CD4-positive, alpha-beta T cell treated with Interleukin-6 at 100 ng/mL for 8 hours (primary cell): ENCODE measurements around the gene PDK2.
A peak's percentile ranks its signal among the peaks of the same experiment; 100 is the strongest.

Experiments
- DNase-seq: peaks from one replicate; pipeline ENCODE4 v3.0.0-alpha.2; 2020; ENCODE audit warnings: mixed read lengths, low spot score

The PDK2 gene

DNA sequence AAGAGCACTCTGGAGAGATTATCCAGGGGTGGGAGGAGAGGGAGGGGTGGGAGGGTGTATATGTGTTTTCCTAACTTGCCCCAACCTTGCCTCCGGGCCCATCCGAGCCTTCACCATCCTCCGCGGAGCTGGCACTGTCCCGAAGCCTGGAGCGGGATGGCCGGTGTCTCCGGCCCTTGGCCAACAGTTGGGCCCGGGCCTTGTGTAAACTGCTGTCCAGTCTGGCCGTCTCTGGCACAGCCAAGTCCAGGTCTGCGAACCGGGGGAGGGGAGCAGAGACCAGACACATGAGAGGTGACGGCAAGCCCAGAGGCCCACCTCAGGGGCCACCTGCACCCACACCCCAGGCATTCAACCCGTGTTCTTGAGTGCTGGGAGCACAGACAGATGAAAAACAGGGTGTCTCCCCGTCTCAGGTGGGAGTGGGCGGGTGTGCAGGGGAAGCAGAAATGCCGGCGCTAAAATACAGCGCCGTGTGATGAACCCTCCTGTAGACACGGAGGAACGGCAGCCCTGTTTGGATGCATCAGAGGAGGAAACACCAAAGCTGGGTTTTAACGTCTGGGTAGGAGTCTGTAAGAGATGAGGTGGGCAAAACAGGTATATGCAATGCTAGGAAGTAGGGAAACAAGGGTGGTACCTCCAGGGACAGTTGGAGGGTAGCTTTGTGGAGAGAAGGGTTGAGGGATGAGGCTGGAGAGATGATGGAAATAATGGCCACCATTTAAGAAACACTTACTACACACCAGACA lies 23.1 kb downstream of the PDK2 start:
- DNase-seq = no peak

- DNase-seq = no peak
Observed at GRCh38 chr17:50118828-50119218, 23.7 kb downstream of the PDK2 start.

GRCh38 chr17:50120475-50121253 lies 25.5 kb downstream of the PDK2 start:
- no peak for DNase-seq

DNA sequence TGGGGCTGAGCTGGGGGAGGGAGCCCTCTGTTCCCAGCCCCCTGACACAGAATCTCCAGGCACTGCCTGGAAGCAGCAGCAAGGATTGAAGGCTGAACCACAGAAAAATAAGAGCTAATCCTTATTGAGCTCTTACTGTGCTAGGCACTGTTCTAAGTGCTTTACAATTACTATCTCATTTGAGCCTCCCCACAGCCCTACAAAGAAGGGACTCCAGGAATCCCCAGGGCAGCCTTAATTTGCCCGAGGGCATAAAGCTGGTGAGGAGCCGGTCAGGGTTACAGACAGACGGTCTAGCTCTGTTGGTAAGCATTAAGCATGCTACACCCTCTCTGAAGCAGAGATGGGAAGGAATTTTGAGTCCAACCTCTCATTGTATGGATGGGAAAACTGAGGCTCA lies 27.8 kb downstream of the PDK2 start:
- no peak for DNase-seq

DNA sequence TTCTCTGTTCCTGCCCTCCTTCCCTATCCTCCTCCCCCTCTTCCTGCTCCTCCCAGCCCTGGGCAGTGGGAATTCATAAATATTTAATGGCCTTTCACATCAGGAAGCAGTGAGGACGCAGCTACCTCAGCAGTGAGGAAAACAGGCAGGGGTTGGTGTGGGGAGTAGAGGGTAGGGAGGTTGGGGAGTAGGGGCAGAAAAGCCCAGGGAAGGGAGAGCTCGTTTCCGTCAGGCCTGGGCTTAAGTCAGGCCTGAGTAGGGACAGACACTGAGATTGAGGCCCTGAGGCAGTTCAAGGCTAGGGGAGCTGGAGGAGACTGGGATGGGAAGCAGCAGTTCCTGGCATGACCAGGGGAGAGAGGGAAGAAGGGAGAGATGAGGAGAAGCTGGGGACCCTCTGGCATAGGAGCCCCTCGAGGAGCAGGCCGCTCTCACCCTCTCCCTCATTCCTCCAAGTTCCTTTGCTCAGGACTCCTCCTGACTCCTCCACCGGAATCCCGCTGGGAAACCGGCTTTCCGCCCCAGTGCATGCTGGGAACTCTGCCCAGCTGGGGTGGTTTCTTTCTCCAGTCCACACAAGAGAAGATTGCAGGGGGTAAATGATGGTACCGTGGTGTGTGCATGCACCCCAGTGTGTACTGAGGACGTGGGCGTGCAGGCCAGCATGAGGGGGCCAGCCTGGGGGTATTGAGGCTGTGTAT lies 28.6 kb downstream of the PDK2 start:
- no peak for DNase-seq

DNA sequence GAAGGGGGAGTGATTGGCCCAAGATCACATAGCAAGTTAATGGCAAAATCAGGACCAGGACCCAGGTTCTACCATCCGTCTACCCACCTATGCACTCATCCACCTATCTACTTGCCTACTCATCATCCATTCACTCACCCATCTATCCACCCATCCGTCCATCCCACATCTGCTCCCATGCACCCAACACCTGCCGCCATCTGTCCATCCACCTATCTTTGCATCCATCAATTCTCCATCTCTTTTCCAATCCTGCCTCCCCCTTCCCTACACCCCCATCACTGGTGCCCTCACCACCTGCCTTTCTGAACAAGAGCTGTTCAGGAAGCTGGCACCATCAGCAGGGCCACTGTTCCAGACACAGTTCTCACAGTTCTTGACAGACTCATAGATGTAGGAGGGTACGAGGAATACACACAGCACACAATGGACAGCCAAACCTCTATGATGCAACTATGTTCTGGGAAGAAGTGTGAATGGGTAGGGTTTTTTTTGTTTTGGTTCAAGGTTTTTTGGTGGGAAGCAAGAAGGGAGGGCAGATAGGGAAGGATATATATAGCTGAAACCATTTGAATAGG lies 30.4 kb downstream of the PDK2 start:
- DNase-seq = no peak

DNA sequence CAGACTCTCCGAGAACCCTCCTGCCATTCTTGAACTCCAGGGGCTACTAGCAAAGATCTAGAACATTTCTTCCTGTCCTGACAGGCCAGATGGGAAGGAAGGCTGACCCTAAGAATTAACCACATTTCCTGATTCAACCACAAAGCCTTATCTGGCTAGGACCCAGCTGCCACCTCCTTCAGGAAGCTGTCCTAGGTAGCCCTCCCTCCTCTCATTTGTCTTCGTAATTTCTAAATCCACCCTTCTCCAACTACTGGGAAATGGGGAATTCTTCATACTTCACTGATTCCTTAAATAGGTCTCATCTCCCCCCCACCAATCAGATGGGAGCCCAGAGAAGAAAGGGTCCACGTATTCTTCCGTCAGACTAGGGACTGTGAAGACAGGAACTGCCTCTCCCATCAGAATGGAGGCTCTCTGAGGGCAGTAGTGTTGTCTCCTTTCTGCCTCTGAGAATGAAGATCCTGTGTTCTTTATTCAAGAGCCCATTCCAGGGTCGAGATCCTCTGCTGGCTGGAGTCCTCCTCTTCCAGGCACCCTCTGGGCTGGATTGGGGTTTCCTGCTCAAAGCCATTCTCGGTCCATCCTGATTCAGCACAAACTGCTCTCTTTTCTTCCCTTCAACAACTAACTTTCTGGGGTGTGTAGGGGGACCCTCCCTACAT lies 32.7 kb downstream of the PDK2 start:
- no peak for DNase-seq

DNA sequence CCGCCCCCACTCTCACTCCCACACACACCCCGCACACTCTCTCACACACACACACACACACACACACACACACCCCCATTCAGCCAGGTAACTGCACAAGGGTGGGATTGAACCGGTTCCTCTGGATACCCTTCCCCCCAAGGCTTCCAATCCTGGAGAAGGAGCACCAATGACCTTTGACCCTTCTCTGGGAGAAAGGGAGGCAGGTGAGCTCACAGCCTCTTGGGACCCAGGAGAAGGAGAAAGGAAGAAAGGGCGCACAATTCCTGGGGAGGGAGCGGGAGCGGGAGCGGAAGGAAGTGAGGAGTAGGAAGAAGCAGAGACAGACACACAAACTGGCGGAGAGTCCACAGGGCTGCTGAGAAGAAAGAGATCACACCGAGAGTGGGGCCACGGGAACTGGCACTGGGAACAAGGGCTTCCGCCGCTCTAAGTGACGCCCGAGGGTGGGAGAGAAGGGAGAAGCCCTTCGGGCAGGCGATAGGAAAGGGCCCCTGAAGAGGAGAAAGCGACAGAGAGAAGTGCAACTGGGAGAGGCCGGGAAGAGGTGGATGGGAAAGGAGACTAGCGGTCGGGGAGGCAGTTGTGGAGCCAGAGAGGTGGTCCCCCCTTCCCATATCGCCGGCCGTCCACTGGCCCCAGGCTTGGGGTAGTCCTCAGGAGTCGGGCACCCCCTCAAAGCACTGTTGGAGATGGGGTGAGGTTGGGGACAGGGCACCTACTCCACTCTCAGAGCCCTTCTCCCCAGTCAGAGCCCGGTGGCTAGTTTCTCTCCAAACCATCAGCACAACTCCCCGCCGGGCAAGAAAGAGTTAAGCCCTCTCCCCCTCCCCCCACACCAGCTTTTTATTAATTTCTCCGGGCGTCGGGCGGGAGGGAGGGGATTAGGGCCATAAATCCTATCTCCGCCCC lies 33.5 kb downstream of the PDK2 start:
- DNase-seq = no peak

GRCh38 chr17:50129353-50129727 lies 34.2 kb downstream of the PDK2 start:
- no peak for DNase-seq

GRCh38 chr17:50129728-50130558 lies 34.8 kb downstream of the PDK2 start, which contains the start of gene SAMD14:
Gene SAMD14 (minus strand): TSS chr17:50130160. CDS start chr17:50124959, 5,201 bp downstream.
- DNase-seq = peak; percentile 38

DNA sequence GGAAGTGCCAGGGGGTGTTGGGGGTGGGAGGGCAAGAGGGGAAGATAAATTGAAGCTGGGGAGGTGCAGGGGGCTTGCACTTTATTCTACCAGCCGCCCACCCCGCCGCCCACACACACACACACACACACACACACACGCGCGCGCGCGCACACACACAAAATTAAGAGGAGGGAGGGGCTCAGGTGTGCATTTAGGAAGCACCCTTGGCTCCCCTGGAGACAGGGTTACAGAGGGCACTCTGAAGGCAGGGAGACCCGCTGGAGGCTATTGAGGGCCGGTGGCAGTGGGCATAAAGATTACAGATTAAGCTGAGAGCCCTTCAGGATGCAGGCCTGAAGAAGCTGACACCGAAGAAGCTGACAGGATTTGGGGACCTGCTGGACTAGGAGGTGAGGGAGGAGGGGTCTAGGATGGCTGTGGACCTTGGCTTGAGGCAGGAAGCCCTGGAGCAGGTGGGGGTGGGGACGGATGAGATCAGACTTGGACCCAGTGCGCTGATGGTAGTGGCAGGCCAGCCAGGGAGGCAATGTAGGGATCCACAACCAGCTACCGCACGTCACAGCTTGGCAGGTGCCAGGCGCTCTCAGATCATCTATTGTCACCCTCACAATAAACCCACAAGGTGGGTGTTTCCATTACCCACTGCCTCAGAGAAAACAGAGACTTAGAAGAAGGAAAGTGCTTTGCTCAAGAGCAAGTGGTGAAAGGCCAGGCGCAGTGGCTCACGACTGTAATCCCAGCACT lies 35.6 kb downstream of the PDK2 start:
- DNase-seq = no peak

- DNase-seq = no peak
Observed at GRCh38 chr17:50132104-50132794, 37.1 kb downstream of the PDK2 start.

DNA sequence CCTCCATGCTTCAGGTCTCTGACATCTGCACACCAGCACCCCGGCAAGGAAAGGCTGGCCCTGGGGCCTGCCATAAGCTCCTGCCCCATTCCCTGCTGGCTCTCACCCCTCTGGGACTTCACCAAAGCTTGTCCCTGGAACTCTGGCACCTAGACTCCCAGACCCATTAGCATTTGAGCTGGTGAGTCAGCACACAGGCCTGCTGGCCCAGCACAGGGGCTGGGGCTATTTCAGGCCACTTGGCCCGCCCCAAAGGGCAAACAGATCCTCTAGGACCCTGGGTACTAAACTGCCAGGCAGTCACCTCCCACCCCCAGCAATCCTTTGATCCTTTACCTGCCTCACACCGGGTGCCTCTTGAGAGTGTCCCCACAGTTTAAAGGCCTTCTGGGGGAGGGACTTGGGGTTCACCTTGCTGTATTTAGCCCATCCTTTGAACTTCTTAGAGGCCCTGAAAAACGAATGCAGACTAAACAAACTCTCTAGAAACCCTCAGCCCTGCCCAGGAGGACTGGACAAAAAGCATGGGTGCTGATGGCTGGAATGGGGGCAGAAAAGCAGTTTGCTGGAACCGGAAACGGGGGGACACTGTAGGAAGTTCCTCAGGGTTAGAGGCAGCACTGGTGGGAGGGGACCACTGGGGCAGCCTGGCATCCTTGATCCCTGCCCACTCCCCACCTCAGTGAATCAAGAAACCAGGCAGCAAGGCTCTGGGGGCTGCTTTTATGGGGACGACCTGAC lies 38.0 kb downstream of the PDK2 start:
- DNase-seq = no peak

- no peak for DNase-seq
Observed at GRCh38 chr17:50133769-50134099, 38.6 kb downstream of the PDK2 start.

DNA sequence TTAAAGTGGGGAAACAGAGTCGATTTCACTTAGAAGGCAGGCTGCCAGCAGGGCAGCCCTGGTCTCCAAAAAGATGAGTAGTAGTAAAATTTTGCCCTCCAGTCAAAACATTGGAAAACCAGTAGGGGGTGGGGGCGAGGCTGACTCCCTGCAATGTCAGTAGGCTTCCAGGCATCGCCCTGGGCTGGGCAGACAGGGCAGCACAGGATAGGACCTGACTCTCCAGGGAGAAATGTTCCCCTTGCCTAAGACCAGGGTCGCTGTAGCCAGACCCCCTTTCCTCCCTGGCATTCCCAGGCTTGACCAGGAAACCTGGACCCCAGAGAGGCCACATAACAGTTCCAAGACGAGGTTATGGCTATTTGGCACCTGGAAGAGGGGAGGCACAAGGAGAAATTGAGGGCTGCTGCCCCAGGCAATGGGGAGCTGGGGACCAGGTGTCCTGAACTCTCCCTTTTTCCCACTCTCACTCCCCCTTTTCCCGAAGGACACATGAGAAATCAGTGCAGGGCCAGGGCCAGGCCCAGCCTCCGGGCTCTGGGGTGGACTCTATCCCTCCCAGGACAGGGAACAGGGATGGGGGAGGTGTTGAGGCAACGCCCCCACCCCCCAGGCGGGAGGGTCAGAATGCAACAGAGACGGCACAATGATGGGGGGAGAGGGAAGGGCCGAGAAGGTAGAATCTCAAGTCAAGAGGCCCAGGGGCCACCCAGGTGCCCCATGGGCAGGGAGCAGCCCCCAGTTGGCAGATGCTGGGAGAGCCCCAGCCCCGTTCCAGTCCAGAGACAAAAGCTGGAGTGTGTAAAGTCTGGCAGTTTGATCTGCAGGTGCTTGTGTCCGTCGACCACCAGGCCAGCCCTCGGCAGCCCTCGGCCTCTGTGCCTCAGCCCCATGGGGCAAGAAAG lies 39.3 kb downstream of the PDK2 start:
- DNase-seq = no peak

DNA sequence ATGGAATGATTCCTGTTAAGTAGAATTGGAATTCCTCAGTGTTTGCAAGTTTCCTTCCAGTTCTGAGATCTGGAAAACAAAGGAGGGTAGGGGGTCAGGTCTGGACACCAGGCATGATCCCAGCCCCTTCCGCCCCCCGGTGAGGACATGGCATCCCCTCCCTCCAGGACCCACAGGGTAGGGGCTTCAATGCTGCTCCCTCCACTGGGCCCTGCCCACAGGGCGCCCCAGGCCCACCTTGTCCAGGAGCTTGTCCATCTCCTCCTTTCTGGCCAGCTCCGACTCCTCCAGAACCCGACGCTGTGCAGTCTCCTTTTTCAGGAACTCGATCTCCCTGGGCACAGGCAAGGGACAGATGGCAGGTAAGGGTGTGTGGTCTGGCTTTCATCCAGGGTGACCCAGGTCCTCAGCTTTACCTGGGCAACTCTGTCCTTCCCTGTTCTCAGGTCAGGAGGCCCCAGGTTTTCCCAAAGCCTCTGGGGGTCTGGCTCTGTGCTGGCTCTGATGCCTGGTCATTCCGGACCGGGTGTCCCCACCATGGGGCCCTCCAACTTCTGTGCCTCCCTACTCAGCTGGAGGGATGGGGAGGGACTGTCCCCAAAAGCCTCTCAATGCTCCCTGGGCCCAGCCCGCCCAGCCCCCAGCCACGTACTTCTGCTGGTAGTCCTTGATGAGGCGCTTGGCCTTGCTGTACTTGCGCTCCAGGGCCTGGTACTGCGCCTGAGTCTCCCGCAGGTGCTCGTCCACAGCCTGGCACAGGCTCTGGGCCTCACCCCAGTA lies 40.4 kb downstream of the PDK2 start:
- DNase-seq = no peak
